Right ventricle myocardium inferior (tissue), 1 donor: ENCODE measurements around the gene TRPC4. TPM values are rescaled to one million over a fixed set of nuclear protein-coding genes. Genes with fewer than 3 reads are reported as not detected.

Experiments used
- ATAC-seq: fragments of 200-7000 bp; cut with Tn5 transposase; one replicate; pipeline ENCODE4 v1.9.1; 2020; ENCODE audit warnings: mild to moderate bottlenecking, moderate library complexity
- DNase-seq: peaks from one replicate; pipeline ENCODE4 v3.0.0; 2021; ENCODE audit errors: missing footprints
- intact Hi-C: fragments of 100-400 bp; cut with DNase I; formaldehyde crosslinking; loops from one replicate; pipeline ENCODE4 v1.11.0; 2022
- total RNA-seq: library from RNA; stranded (reverse); fragmentation: NEBNext Ultra II Directional; extraction: Animal tissue kit (Norgen Biotek cat#: 25700); gene quantifications from one replicate; pipeline ENCODE4 v1.2.1, GENCODE V29; 2021
- donor health status: DM: no; HTN: yes; CAD: no; lungs with severe emphysema.

The TRPC4 gene
- total RNA-seq, 1 donor from 2014 or later, result 2.6 TPM

- DNase-seq, result no peak
- intact Hi-C loops, result no loop called here
- no peak for ATAC-seq
Measured at GRCh38 chr13:37636701-37637100, 232.9 kb downstream of the TRPC4 start.

GRCh38 chr13:37632294-37632693 is 237.3 kb downstream of the TRPC4 start:
- intact Hi-C loops, result no loop called here
- no peak for DNase-seq
- ATAC-seq, result no peak

GRCh38 chr13:37627428-37627827 is 242.1 kb downstream of the TRPC4 start:
- ATAC-seq (no peak), DNase-seq (no peak)
- intact Hi-C loops, result no loop called here

- ATAC-seq, result no peak
- intact Hi-C loops, result no loop called here
- no peak for DNase-seq
Measured at GRCh38 chr13:37621811-37622361, 247.7 kb downstream of the TRPC4 start.

GRCh38 chr13:37618554-37618953 is 251.0 kb downstream of the TRPC4 start:
- DNase-seq, result no peak
- intact Hi-C loops, result no loop called here
- no peak for ATAC-seq

GRCh38 chr13:37617173-37617572 is 252.4 kb downstream of the TRPC4 start:
- ATAC-seq (no peak), DNase-seq (no peak)
- intact Hi-C loops, result no loop called here

GRCh38 chr13:37616131-37616530 is 253.4 kb downstream of the TRPC4 start:
- ATAC-seq (no peak), DNase-seq (no peak)
- intact Hi-C loops, result no loop called here

GRCh38 chr13:37615276-37615675 is 254.3 kb downstream of the TRPC4 start:
- ATAC-seq, result no peak
- intact Hi-C loops, result no loop called here
- no peak for DNase-seq

GRCh38 chr13:37613638-37614037 is 255.9 kb downstream of the TRPC4 start:
- no peak for ATAC-seq
- intact Hi-C loops, result no loop called here
- no peak for DNase-seq

- ATAC-seq, result no peak
- intact Hi-C loops, result no loop called here
- no peak for DNase-seq
Measured at GRCh38 chr13:37613236-37613635, 256.3 kb downstream of the TRPC4 start.

GRCh38 chr13:37608750-37609339 is 260.7 kb downstream of the TRPC4 start:
- no peak for DNase-seq
- no peak for ATAC-seq
- intact Hi-C loops, result no loop called here

- ATAC-seq, result no peak
- intact Hi-C loops, result loop anchor here (1.0 kb wide), 1 partner anchor 494 kb away; no protein-coding TSS in a partner anchor
Measured at GRCh38 chr13:37602733-37603381, 266.7 kb downstream of the TRPC4 start.

GRCh38 chr13:37601648-37602440 is 267.7 kb downstream of the TRPC4 start:
- ATAC-seq (no peak), DNase-seq (no peak)
- intact Hi-C loops, result loop anchor here (1.0 kb wide), 1 partner anchor 493 kb away; no protein-coding TSS in a partner anchor

More at GRCh38 chr13:37602733-37603381, 266.7 kb downstream of the TRPC4 start:
- no peak for DNase-seq

- no peak for ATAC-seq
- intact Hi-C loops, result no loop called here
- DNase-seq, result no peak
Measured at GRCh38 chr13:37599519-37599918, 270.1 kb downstream of the TRPC4 start.

- ATAC-seq (no peak), DNase-seq (no peak)
- intact Hi-C loops, result no loop called here
Measured at GRCh38 chr13:37598597-37598996, 271.0 kb downstream of the TRPC4 start, which contains the start of gene POSTN. POSTN (minus strand) TSS chr13:37598768; CDS start chr13:37598726, 42 bp downstream.

- DNase-seq, result no peak
- intact Hi-C loops, result no loop called here
- ATAC-seq, result no peak
Measured at GRCh38 chr13:37597477-37598025, 272.0 kb downstream of the TRPC4 start.

- ATAC-seq, result no peak
- DNase-seq, result no peak
- intact Hi-C loops, result no loop called here
Measured at GRCh38 chr13:37596805-37597204, 272.8 kb downstream of the TRPC4 start.

GRCh38 chr13:37595162-37595561 is 274.4 kb downstream of the TRPC4 start:
- DNase-seq, result no peak
- intact Hi-C loops, result no loop called here
- ATAC-seq, result no peak

- ATAC-seq, result no peak
- intact Hi-C loops, result no loop called here
- no peak for DNase-seq
Measured at GRCh38 chr13:37594550-37594949, 275.0 kb downstream of the TRPC4 start.
